Calu3 (cell line): ENCODE results near the gene SGCA. TPM values are rescaled to one million over a fixed set of nuclear protein-coding genes. Genes with fewer than 3 reads are reported as not detected.

Experiments
- BruUV-seq: library from RNA; stranded (reverse); fragments of 400-500 nt; replicated peaks from 2 replicates; lab custom pipeline; 2021; lab: Mats Ljungman, UMichigan
- CTCF ChIA-PET: fragments of 300-600 bp; sonication (Branson Sonifier 250); formaldehyde crosslinking; loops from one replicate; lab custom pipeline; 2022; ENCODE audit warnings: antibody characterized with exemption; lab: Charles Lee
- DNase-seq: peaks from one replicate; pipeline ENCODE4 v3.0.0; 2022
- H3K27ac Mint-ChIP-seq: one replicate; pipeline ENCODE4 v1.8.0; 2022; ENCODE audit warnings: mixed read lengths; ENCODE audit not compliant: unreplicated experiment
- H3K27me3 Mint-ChIP-seq: one replicate; pipeline ENCODE4 v1.8.0; 2022; ENCODE audit warnings: mixed read lengths; ENCODE audit not compliant: unreplicated experiment
- H3K36me3 Mint-ChIP-seq: one replicate; pipeline ENCODE4 v1.8.0; 2022; ENCODE audit warnings: mild to moderate bottlenecking, moderate library complexity, mixed read lengths; ENCODE audit not compliant: insufficient read depth, unreplicated experiment
- H3K4me1 Mint-ChIP-seq: one replicate; pipeline ENCODE4 v1.8.0; 2022; ENCODE audit warnings: mild to moderate bottlenecking, low read depth, mixed read lengths; ENCODE audit not compliant: unreplicated experiment
- H3K4me3 Mint-ChIP-seq: one replicate; pipeline ENCODE4 v1.8.0; 2022; ENCODE audit warnings: mild to moderate bottlenecking, low read depth, moderate library complexity, mixed read lengths; ENCODE audit not compliant: unreplicated experiment
- H3K9me3 Mint-ChIP-seq: one replicate; pipeline ENCODE4 v1.8.0; 2022; ENCODE audit warnings: low read depth, mixed read lengths; ENCODE audit not compliant: unreplicated experiment
- CTCF ChIP-seq: fragments of 200-600 bp; IDR thresholded peaks from one replicate; pipeline ENCODE4 v1.8.0; 2022; ENCODE audit warnings: antibody characterized with exemption; ENCODE audit not compliant: unreplicated experiment
- intact Hi-C: fragments of 100-400 bp; cut with micrococcal nuclease; formaldehyde crosslinking; loops from one replicate; pipeline ENCODE4 v1.10.0; 2022; ENCODE audit not compliant: unreplicated experiment
- total RNA-seq: library from RNA; stranded (reverse); gene quantifications from 2 replicates; pipeline ENCODE4 v1.2.3, GENCODE V29; 2022

Gene SGCA
- total RNA-seq, 1 experiment from 2014 or later, result not detected

DNA sequence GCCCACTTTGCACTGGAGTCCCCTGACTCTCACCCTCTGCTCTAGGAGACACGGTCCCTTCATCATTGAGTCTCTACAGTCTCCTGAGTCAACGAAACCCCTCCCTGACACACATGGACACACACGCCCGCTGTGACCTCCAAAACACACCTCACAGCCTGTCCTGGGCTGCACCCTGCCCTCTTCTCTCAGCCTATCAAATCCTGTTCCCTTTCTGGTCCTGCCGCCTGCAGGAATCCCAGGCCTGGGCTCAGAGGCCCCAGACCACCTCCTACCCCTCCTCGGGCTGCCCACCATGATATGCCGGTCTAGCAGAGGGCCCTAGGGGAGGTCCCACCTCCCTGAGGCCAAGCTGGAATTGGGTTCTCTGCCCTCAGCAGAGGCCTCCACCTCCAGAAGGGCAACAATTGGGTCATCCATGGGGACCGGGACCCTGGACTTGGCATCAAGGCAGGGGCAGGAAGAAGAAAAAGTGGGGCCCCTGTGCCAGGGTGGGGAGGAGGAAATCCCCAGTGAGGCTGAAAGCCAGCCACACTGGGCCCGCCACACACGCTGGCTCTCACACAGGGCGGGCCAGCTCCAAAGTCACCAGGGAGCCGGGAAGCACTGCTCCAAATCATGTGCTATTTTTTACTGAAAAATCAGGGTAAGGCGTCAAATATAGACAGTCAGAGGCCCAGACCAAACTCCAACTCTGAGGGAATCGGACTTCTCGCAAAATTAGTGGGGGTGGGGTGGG lies 18.7 kb upstream of the SGCA start:
- no TSS peak for BruUV-seq
- no peak for DNase-seq
- Mint-ChIP-seq H3K27me3 (no peaks in the 10 kb centered on the region), H3K4me1 (peaks cover 43% of the 10 kb centered on the region), H3K27ac (peak overlapping the region; percentile 77), H3K9me3 (no peaks in the 10 kb centered on the region), H3K4me3 (peak overlapping the region; percentile 83), H3K36me3 (peaks cover 75% of the 10 kb centered on the region)
- TF ChIP-seq CTCF, result no peak
- CTCF ChIA-PET, result interaction anchor here (0.6 to 1.1 kb wide), 3 partner anchors 15 to 53 kb away, joined by 3 to 5 read pairs (median 3); no protein-coding TSS in a partner anchor
- intact Hi-C loops, result no loop called here

DNA sequence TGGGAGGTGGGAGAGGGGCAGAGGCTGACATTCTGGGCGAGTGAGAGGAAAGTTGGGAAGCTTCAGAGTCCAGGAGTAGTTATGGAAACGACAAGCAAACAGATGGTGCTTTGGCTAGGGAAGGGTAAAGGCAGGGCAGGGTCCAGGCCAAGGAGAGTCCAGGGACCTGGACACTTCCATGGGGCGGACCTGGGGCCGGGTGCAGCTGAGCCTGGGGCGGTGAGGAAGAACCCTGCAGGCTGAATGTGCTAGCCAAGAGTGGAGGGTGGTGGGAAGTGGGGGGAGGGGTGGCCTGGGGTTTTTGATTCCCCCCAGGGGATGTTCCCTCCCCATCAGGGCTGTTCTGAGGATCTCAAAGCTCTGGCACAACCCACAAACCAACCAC lies 18.0 kb upstream of the SGCA start:
- BruUV-seq, result no TSS peak

GRCh38 chr17:50148226-50149090 lies 17.3 kb upstream of the SGCA start:
- H3K4me1 Mint-ChIP-seq, result peaks cover 50% of the 10 kb centered on the region
- intact Hi-C loops, result no loop called here
- peak overlapping the region; percentile 77 for H3K27ac Mint-ChIP-seq
- no peak for TF ChIP-seq CTCF
- H3K27me3 Mint-ChIP-seq, result no peaks in the 10 kb centered on the region
- no TSS peak for BruUV-seq
- peaks cover 69% of the 10 kb centered on the region for H3K36me3 Mint-ChIP-seq
- H3K4me3 Mint-ChIP-seq, result peak overlapping the region; percentile 83
- CTCF ChIA-PET, result interaction anchor here (0.6 to 1.0 kb wide), 3 partner anchors 12 to 89 kb away, joined by 3 to 7 read pairs (median 3); no protein-coding TSS in a partner anchor
- H3K9me3 Mint-ChIP-seq, result no peaks in the 10 kb centered on the region
- peak; percentile 75 for DNase-seq

More for the DNA sequence above, 18.0 kb upstream of the SGCA start:
- H3K27me3 Mint-ChIP-seq, result no peaks in the 10 kb centered on the region
- peak overlapping the region; percentile 77 for H3K27ac Mint-ChIP-seq
- CTCF ChIA-PET, result interaction anchor here (0.6 to 1.0 kb wide), 3 partner anchors 11 to 88 kb away, joined by 3 to 7 read pairs (median 3); no protein-coding TSS in a partner anchor
- H3K9me3 Mint-ChIP-seq, result no peaks in the 10 kb centered on the region
- no peak for DNase-seq
- peak overlapping the region; percentile 83 for H3K4me3 Mint-ChIP-seq
- H3K4me1 Mint-ChIP-seq, result peaks cover 49% of the 10 kb centered on the region
- peaks cover 74% of the 10 kb centered on the region for H3K36me3 Mint-ChIP-seq
- intact Hi-C loops, result no loop called here
- TF ChIP-seq CTCF, result no peak

DNA sequence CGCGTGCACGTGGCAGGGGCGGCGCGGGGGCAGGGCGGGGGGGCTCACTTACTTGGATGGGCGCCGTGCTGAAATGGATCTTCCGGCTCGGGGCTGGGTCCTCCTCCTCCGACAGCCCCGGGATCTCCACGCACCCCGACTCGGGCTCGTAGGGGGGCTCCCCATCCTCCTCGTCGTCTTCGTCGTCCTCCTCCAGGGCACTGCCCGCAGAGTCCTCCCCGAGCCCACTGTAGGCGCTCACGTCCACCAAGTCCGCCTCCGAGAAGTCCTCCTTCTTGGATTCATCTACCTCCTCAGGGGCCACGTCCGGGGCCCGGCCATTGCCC lies 16.8 kb upstream of the SGCA start:
- no peaks in the 10 kb centered on the region for H3K27me3 Mint-ChIP-seq
- intact Hi-C loops, result no loop called here
- BruUV-seq, result no TSS peak
- DNase-seq, result no peak
- no peaks in the 10 kb centered on the region for H3K9me3 Mint-ChIP-seq
- H3K27ac Mint-ChIP-seq, result peak overlapping the region; percentile 77
- H3K4me1 Mint-ChIP-seq, result peaks cover 56% of the 10 kb centered on the region
- H3K4me3 Mint-ChIP-seq, result peak overlapping the region; percentile 83
- TF ChIP-seq CTCF, result no peak
- CTCF ChIA-PET, result no interaction called here
- peaks cover 68% of the 10 kb centered on the region for H3K36me3 Mint-ChIP-seq
